Stimulated activated CD8-positive, alpha-beta memory T cell treated with anti-CD3 and anti-CD28 coated beads, Interleukin-15, amount 100 ng/mL, for 1 hour (primary cell): ENCODE measurements around the gene RPAP2.
"Not testable (repeated sequence)": the region's sequence is repeated elsewhere in the genome, so short reads cannot be mapped to it uniquely, and the experiment has no call there.

Experiments
- DNase-seq: peaks from one replicate; pipeline ENCODE4 v3.0.0-alpha.2; 2020; ENCODE audit warnings: low read depth

RPAP2 gene

DNA sequence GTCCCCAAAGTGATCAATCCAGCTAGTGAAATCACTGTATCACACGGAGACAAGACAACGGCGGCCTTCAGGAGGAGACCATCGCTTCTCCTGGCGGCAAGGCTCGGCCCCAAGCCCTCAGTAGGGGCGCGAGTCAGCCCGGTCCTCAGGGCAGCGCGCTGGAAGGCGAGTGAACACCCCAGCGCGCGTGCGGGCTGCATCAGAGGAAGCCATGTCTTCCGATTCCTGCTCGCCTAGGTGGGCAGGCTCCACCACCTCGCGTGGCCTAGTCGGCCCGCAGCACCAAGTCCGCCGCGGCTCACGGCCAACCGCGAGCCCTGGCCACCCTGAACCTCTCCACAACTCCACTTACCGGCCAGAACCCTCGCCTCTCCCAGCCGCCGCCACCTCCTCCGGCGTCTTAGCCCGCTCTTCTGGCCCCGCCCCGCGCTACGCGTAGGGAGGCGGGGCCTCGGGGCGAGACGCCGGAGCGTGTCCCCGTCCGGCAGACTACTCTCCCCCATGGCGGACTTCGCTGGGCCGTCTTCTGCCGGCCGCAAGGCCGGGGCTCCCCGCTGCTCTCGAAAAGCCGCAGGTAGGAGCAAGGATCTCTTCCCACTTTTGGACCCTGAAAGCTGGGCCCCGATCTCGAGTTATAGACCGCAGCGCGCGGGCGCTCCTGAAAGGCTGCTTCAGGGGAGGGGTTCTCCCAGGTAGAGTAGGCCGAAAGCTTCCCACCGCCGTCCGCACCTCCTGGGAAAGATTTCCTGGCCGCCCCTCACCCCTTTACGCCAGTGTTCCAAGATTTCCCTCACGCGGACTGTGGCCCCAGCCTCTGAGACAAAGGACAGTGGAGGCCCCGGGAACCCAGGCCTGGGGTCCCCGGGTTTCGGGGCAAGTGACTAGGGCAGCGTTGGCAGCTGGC, at the start of gene RPAP2, which contains the start of gene GLMN:
Gene RPAP2, plus strand, starts transcription at position 487 of the 904 bp plus-strand sequence. Its CDS starts 15 bp downstream, at position 502.
Gene GLMN, minus strand, starts transcription at position 415 of the 904 bp plus-strand sequence. CDS start 988 bp downstream, outside the sequence.
- peak; percentile 40 for DNase-seq

DNA sequence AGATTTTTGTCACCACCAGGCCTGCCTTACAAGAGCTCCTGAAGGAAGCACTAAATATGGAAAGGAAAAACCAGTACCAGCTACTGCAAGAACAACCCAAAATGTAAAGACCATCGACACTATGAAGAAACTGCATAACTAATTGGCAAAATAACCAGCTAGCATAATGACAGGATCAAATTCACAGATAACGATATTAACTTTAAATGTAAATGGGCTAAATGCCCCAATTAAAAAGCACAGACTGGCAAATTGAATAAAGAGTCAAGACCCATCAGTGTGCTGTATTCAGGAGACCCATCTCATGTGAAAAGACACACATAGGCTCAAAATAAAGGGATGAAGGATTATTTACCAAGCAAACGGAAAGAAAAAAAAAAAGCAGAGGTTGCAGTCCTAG, 44.1 kb upstream of the RPAP2 start:
- not testable (repeated sequence) for DNase-seq

DNA sequence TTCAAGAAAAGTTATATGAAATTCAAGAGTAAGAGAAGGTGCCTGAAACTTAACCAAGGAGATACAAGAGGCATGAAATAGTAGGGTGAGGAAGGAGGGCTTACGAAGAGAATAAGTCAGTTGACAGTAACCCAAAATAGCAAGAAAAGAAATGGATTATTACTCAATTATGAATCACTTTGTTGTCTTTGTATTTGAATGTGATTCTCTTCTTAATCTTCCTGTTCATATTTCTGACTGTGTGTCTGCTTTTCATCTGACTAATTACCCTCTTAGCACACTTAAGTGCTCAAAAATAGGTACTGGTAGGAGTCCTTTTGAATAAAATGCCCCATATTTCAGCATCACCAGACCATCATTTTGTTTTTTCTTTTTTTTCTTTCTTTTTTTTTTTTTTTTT, 39.5 kb upstream of the RPAP2 start:
- DNase-seq, result no peak

DNA sequence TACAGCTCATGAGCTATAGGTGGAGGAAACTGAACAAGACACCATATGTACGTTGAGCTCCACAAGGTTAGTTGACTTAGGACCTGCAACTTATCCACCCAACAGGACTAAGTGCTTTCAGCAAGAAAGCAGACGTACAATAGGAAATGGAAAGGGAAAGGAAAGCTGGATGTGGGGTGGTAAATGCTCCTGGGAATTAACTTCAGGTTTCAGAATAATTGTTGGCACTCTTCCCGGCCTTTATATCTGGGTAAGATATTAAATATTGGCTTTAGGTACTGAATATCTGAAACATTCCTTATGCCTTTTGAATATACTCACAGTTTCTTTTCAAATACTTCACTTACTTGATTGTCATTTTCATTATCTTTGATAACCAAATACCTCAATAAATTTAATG, 36.3 kb upstream of the RPAP2 start:
- no peak for DNase-seq

DNA sequence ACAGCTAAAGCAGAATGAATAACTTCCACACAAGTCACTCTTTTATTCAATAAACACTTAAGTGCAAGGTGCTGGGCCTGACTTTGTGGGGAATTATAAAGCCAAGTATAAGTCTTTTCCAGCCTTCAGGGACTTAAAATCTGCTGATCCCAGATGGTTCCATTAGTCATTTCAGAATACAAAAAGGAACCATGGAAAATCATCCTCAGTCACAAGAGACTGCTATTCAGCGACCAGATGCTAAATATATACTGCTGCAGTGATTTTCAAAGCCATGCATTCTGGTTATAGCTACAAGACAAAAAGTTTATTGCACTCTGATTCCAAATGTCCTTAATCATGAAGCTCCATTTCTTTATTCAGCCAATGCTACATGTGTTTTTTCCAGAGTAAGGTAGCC, 25.8 kb upstream of the RPAP2 start:
- no peak for DNase-seq

DNA sequence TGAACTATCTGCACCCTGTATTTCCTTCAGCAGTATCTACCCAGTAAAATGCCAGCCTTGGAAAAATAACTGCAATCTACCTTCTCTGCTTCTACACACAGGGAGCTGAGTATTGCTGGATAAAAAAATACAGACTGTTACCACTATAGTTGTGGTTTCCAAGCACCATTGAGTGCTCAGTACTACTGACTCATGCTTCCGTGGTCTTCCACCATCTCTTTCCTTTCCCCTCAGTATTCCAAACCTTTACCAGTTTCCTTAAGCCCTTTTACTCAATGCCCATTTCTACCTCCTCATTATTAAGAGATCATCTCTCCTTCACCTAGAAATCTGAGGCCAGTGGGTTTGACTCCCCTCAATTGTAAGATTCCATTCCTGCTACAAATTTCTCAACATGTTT, 23.9 kb upstream of the RPAP2 start:
- no peak for DNase-seq

DNA sequence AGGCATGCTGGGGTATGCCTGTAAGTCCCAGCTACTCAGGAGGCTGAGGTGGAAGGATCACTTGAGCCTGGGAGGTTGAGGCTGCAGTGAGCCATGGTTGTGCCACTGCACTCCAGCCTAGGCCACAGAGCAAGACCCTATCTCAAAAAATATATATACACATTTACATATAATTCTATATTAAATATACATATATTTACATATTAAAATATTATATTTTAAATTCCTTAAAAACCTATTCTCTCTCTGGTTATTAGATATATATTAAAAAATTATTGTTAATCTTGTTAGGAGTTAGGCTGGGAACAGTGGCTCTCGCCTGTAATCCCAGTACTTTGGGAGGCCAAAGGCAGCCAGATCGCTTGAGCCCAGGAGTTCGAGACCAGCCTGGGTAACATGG, 22.8 kb upstream of the RPAP2 start:
- DNase-seq, result no peak

DNA sequence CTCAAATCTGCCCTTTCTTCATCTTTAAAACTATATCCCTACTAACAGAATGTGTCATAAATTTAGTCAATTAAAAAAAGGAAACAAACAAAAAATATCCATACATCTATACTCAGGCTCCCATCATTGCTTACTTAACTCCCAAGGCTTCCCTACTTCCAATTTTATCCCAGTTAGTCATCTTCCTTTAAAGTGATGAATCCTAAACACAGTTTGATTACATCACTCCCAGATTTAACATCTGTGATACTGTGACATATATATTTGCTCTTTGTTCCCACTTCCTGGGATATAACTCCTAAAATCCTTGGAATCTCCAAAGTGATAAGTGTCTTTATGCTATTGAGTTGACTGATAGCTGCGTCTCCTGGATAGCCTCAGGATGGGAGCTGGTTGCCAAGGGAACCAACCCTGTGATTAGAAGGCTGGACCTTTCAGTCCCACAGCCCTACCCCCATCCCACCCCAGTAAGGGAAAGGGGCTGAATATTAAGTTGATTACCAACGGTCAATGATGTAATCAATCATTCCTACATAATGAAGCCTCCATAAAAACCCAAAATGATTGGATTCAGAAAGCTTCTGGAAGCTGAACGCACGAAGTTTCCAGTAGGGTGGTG, 21.6 kb upstream of the RPAP2 start:
- no peak for DNase-seq

DNA sequence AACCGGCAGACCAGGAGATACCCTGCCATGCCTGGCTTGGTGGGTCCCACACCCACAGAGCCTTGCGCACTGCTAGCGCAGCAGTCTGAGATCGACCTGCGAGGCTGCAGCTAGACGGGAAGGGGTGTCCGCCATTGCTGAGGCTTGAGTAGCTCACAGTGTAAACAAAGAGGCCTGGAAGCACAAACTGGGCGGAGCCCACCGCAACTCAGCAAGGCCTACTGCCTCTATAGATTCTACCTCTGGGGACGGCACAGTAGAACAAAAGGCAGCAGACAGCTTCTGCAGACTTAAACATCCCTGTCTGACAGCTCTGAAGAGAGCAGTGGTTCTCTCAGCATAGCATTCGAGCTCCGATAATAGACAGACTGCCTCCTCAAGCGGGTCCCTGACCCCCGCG, 19.1 kb upstream of the RPAP2 start:
- DNase-seq, result not testable (repeated sequence)

DNA sequence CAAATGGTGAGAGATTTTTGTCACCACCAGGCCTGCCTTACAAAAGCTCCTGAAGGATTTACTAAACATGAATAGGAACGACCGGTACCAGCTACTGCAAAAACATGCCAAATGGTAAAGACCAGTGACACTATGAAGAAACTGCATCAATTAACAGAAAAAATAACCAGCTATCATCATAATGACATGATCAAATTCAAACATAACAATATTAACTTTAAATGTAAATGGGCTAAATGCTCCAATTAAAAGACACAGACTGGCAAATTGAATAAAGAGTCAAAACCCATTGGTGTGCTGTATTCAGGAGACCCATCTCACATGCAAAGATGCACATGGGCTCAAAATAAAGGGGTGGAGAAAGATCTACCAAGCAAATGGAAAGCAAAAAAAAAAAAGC, 17.4 kb upstream of the RPAP2 start:
- not testable (repeated sequence) for DNase-seq

DNA sequence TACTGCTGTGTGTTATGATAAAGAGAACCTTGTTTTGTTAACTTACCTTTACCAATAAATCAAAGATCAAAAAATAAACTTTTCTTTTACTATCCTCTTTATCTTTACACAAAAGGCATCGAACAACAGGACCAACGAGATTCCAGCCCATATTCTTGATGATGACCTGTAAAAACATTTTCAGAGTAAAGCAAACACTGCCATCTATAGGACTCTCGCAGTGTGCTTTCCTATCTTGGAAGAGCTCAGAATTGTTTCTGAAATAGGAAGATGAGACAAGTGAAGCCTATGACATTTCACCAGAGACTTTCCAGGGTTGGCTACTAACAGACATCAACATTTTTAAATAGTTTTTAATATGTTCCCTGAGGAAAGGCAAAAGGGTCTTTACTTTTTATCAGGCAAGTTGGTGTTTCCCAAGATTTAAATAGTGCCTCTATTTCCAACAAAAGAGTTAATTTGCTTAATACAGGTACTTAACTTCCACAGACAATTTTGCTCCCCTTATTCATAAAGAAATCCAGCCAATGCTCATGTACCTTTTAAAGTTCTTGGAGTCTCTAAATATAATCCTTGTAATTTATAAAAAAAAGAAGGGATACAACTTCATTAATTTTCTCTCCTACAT, 7.4 kb upstream of the RPAP2 start:
- no peak for DNase-seq

DNA sequence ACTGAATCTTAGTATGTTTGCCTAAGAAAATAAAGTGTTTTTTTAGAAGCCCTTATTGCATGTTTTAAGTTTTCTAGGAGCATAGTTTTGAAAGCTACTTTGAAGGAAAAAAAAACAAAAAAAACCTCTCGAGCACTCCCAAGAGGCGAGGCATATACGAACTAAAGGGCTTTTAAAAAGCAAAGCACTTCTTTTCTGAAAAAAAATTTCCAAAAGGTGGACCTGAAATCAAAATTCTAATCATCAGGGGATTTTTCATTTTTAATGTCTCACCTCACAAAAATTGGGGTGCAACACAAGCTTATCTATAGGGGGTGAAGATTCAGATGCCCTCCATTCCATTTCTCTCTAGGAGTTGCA, 666 bp upstream of the RPAP2 start:
- no peak for DNase-seq

DNA sequence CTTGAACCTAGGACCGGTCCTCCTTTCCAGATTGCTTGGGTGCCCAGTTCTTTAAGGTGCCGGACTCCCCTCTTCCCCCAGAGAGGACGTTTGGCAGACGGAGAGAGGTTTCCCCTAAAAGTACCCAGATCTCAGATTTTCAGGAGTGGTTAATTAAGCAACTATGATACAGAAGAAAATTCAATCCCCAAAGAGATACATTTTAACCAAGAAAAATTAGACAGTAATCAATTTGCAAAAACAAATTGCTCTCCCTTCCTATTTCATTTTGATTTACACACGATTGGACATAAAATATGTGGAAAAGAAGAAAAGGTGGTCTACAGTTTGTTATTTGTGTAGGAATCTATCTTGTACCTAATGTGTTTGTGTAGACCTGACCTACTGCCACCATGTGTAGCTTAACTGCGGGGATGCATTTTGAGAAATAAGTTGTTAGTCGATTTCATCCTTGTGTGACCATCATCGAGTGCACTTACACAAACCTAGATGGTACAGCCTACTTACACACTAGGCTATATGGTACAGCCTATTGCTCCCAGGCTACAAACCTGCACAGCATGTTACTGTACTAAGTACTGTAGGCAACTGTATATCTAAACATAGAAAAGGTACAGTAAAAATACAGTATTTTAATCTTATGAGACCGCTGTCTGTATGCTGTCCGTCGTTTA, 755 bp downstream of the RPAP2 start:
- no peak for DNase-seq

DNA sequence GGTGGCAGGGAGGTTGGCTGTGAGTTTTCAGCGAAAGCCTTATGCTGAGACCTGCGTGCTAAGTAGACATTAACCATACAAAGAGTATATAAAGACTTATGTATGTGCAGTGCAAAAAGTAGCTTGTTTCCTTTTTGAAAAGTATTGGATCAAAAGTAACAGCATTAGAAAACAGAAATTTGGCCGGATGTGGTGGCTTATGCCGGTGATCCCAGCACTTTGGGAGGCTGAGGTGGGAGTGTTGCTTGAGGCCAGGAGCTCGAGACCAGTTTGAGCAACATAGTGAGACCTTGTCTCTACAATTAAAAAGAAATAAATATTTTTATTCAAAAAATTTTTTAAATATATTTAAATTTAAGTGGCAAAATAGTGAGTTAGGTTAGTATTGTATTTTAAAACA, 2.2 kb downstream of the RPAP2 start:
- no peak for DNase-seq

DNA sequence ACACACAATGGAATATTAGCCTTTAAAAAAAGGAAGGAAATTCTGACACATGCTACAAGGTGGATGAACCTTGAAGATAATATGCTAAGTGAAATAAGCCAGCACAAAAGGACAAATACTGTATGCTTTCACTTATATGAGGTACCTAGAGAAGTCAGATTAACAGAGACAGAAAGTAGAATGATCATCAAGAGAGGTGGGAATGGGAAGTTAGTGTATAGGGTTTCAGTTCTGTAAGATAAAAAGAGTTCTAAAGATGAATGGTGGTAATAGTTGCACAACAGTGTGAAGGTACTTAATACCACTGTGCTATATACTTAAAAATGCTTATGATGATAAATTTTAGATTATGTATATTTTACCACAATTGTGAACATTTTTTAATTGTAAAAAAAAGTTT, 7.2 kb downstream of the RPAP2 start:
- DNase-seq, result no peak

DNA sequence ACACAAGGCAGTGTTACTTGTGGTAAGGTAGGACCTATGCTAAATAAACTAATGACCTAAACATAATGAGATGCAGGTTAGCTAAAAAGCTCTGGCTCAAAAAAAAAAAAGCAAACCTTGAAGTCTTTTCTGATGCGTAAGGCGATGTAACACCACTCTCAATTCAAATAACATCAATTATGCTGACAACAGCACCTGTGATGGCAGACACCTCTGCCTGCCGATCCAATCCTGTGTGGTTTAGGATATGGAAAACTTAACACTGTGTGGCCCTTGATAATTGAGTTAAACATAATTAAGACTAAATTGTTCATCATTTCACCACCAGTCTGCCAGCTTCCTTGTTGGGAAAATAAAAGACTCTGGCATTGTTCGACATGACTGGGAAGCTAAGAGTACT, 9.1 kb downstream of the RPAP2 start:
- DNase-seq, result no peak

DNA sequence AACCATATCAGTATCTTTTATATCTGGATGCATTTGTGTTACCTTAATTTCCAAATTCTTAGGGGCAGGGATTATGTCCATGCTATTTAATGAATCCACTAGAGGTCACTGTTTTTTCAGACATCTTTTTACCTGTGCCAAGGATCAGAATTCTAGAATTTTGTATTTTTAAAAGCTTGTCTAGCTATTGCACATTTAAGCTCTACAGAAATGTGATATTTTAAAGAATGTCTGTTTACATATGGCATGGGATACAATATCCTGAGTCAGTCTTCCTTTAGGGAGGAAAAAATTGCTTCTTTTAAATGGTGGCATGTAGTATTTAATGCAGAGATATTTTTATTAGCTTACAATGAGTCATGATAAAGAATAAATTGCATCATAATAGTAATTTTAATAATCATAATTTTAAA, 11.3 kb downstream of the RPAP2 start:
- DNase-seq, result no peak

DNA sequence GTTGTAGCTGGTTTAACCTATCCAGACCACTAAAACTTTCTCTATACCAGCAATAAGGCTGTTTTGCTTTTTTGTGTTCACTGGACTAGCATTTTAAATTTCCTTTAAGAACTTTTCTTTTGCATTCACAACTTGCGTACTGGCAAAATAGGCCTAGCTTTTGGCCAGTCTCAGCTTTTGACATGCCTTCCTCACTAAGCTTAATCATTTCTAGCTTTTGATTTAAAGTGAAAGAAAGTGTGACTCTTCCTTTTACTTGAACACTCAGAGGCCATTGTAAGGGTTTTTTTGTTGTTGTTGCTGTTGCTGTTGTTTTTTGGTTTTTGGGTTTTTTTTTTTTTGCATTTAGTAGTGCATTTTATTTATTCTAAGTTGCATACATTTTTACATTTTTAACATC, 15.2 kb downstream of the RPAP2 start:
- DNase-seq, result no peak

DNA sequence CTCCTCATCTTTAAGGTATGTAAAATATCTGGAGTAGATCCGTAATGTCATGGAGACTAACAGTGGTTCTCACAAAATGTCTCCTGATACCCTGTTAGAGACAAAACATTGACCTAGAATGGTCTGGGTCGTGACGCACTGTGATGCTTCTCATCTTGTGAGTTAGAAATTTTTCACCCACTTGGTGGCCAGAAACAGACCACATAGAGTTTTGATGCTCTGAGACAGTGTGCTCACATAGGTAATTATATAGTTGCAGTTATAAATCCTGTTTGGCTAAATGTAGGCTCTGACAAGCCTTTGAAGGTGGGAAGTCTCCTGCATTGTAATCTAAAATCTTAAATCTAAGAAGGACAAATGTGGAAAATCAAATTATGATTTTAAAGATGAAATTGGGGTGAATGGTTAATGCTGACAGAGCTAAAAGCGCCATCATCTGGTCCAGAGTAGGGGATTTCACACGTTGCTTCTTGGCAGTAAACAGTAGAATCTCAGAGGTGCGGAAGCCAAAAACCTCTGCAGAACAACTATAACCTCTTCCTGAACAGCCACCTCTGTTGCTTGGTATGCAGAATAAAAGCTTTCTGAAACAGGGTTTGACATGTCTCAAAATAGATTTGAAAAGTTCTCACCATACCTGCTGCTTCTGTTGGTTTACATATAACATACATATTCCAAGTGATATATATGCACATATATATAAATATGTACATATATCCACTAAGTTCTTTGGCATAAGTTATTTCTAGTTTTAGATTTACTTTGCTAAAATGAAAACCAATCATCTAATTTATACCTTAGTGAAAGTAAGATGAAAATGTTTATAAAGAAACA, 17.1 kb downstream of the RPAP2 start:
- DNase-seq, result no peak

DNA sequence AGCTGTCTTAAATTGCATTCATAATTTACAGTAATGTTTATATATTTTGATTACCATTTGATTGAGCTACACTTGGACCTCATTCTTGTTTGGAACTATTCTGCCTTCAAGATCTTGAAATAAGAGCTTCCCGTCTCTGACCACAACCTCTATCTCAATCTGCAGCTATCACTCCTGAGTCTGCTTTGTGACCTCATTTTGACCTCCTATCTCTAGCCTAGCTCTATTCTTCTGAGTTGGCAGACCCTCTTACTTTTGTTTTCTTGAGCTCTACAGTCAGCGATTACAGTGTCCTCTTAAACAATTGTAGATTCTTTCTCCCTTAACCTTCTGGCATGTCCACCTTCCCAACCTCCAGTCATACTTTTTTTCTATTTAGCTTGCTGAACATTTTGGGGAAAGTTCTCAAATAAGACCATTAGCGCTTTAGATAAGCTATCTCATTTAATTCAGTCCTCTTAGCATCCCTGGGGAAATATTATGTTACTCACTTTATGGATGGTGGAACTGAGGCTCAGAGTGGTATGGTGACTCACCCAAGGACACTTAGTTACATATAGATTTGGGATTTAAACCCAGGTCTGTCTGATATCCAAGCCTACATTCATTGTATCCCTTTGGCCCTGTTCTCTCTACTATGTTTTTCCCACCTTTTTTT, 19.1 kb downstream of the RPAP2 start:
- DNase-seq, result no peak
